Small intestine (tissue), 7 donors: Measurements from ENCODE around the gene SAE1. TPM values are rescaled to one million over a fixed set of nuclear protein-coding genes. Genes with fewer than 3 reads are reported as not detected.

Experiments
- DNase-seq, 2 donors: peaks; one replicate each; pipeline versions ENCODE4 v3.0.0 to v3.0.0-alpha.2; 2013
- FAIRE-seq: peaks from 2 replicates; lab custom pipeline; 2012; peaks lifted over from hg19 to GRCh38; lab: Jason Lieb, UNC
- H3K27ac ChIP-seq, 3 donors: one replicate each; pipeline ENCODE4 v1.5.1; 2013; ENCODE audit warnings: low read length in 2 of 3, mild to moderate bottlenecking in 2 of 3, control low read depth in 1 of 3, inconsistent platforms in 1 of 3, low read depth in 1 of 3, moderate library complexity in 1 of 3
- H3K27me3 ChIP-seq, 3 donors: one replicate each; pipeline ENCODE4 v1.6.1; 2013; ENCODE audit warnings: low read length in 3 of 3, inconsistent platforms in 1 of 3; ENCODE audit not compliant: control insufficient read depth in 3 of 3, insufficient read depth in 3 of 3
- H3K36me3 ChIP-seq, 3 donors: one replicate each; pipeline ENCODE4 v1.6.1; 2013; ENCODE audit warnings: low read length in 3 of 3, inconsistent platforms in 1 of 3, low read depth in 1 of 3, mild to moderate bottlenecking in 1 of 3, moderate library complexity in 1 of 3; ENCODE audit not compliant: control insufficient read depth in 3 of 3, insufficient read depth in 2 of 3
- H3K4me1 ChIP-seq, 3 donors: one replicate each; pipeline ENCODE4 v1.6.1; 2013; ENCODE audit warnings: low read length in 2 of 3, inconsistent platforms in 1 of 3, low read depth in 1 of 3, mild to moderate bottlenecking in 1 of 3, moderate library complexity in 1 of 3; ENCODE audit not compliant: control insufficient read depth in 3 of 3, insufficient read depth in 2 of 3
- H3K4me3 ChIP-seq, 3 donors: one replicate each; pipeline ENCODE4 v1.5.1; 2013; ENCODE audit warnings: low read length in 3 of 3, control low read depth in 1 of 3, inconsistent platforms in 1 of 3, low read depth in 1 of 3, mild to moderate bottlenecking in 1 of 3, moderate library complexity in 1 of 3
- H3K9me3 ChIP-seq, 2 donors: one replicate each; pipeline ENCODE4 v1.6.1; 2013; ENCODE audit warnings: low read depth in 1 of 2, low read length in 1 of 2; ENCODE audit not compliant: control insufficient read depth in 2 of 2, insufficient read depth in 1 of 2
- WGBS, 3 donors: extraction: QIAGEN DNeasy Blood & Tissue Kit; methylation state at CpG; one replicate each; pipeline ENCODE4 v1.1.7; 2013; 5-methylcytosine and 5-hydroxymethylcytosine counted together
- polyA plus RNA-seq, 4 donors: library from polyadenylated mRNA; stranded (reverse) in 3 of 4; unstranded in 1 of 4; fragments of 200-250 nt in 3 of 4; fragments of 120-200 nt in 1 of 4; gene quantifications; one replicate each; pipeline versions ENCODE4 v1.2.1 to v1.2.3, GENCODE V29; 2013
- donor health status: healthy with polysubstance abuse.
- donor health status: control.
- donor health status: control.
- donor health status: Bipolar disorder and iron deficiency.
- donor health status: healthy.

The SAE1 gene
- polyA plus RNA-seq, 4 donors, result 28.6 to 77.5 (median 45.1) TPM

- FAIRE-seq (no peak), DNase-seq (no peak)
- H3K4me3 ChIP-seq, result no peak overlapping the region
- peaks cover 0 to 36% (median 14%) of the 10 kb centered on the region in 3 donors for H3K4me1 ChIP-seq
- H3K27ac ChIP-seq, result no peak overlapping the region
- H3K27me3 ChIP-seq, result no peaks in the 10 kb centered on the region
- peaks cover 9 to 59% (median 15%) of the 10 kb centered on the region in 3 donors for H3K36me3 ChIP-seq
- no peaks in the 10 kb centered on the region for H3K9me3 ChIP-seq
- WGBS, 3 donors, result 58 to 75% (median 65%) methylated on average over 2 of the region's 2 CpGs
Measured at GRCh38 chr19:47153266-47153665, 22.6 kb downstream of the SAE1 start.

GRCh38 chr19:47155148-47155547 lies 24.5 kb downstream of the SAE1 start:
- H3K4me1 ChIP-seq, result peaks cover 0 to 41% (median 14%) of the 10 kb centered on the region in 3 donors
- DNase-seq (no peak), FAIRE-seq (no peak)
- no peaks in the 10 kb centered on the region for H3K9me3 ChIP-seq
- H3K36me3 ChIP-seq, result peaks cover 13 to 59% (median 15%) of the 10 kb centered on the region in 3 donors
- H3K27ac ChIP-seq, result peak overlapping the region in 1 of 3 donors; percentile 40
- no peaks in the 10 kb centered on the region for H3K27me3 ChIP-seq
- no peak overlapping the region for H3K4me3 ChIP-seq
- WGBS, 3 donors, result 59 to 82% (median 75%) methylated on average over 7 of the region's 7 CpGs

- H3K9me3 ChIP-seq, result no peaks in the 10 kb centered on the region
- H3K27ac ChIP-seq, result peak overlapping the region; percentile 22 to 70 (median 61)
- DNase-seq (peak in 1 of 2 donors; percentile 9), FAIRE-seq (no peak)
- H3K4me1 ChIP-seq, result peaks cover 0 to 36% (median 14%) of the 10 kb centered on the region in 3 donors
- WGBS, 3 donors, result 32 to 48% (median 35%) methylated on average over 7 of the region's 7 CpGs
- H3K36me3 ChIP-seq, result peaks cover 10 to 57% (median 11%) of the 10 kb centered on the region in 3 donors
- H3K27me3 ChIP-seq, result no peaks in the 10 kb centered on the region
- H3K4me3 ChIP-seq, result no peak overlapping the region
Measured at GRCh38 chr19:47156861-47157430, 26.3 kb downstream of the SAE1 start.

GRCh38 chr19:47157431-47158321 lies 27.0 kb downstream of the SAE1 start:
- peak; percentile 60 to 68 for DNase-seq

GRCh38 chr19:47158367-47158791 lies 27.7 kb downstream of the SAE1 start:
- Histone ChIP-seq H3K4me3 (no peak overlapping the region), H3K36me3 (peaks cover 7 to 63% (median 10%) of the 10 kb centered on the region in 3 donors), H3K27ac (peak overlapping the region; percentile 57 to 70 (median 61)), H3K4me1 (peaks cover 0 to 26% (median 14%) of the 10 kb centered on the region in 3 donors), H3K27me3 (no peaks in the 10 kb centered on the region), H3K9me3 (no peaks in the 10 kb centered on the region)
- DNase-seq (no peak), FAIRE-seq (no peak)
- 64 to 85% (median 72%) methylated on average over 8 of the region's 8 CpGs for WGBS, 3 donors

More at GRCh38 chr19:47157431-47158321, 27.0 kb downstream of the SAE1 start:
- peaks cover 0 to 31% (median 14%) of the 10 kb centered on the region in 3 donors for H3K4me1 ChIP-seq
- H3K27ac ChIP-seq, result peak overlapping the region; percentile 57 to 70 (median 61)
- H3K36me3 ChIP-seq, result peaks cover 10 to 59% (median 11%) of the 10 kb centered on the region in 3 donors
- 38 to 44% (median 39%) methylated on average over 10 of the region's 10 CpGs for WGBS, 3 donors
- no peaks in the 10 kb centered on the region for H3K9me3 ChIP-seq
- H3K27me3 ChIP-seq, result no peaks in the 10 kb centered on the region
- H3K4me3 ChIP-seq, result no peak overlapping the region
- no peak for FAIRE-seq

- DNase-seq, result peak in 1 of 2 donors; percentile 14
- Histone ChIP-seq H3K27ac (peak overlapping the region in 1 of 3 donors; percentile 70), H3K9me3 (no peaks in the 10 kb centered on the region), H3K4me3 (no peak overlapping the region), H3K27me3 (no peaks in the 10 kb centered on the region), H3K4me1 (peaks cover 0 to 26% (median 14%) of the 10 kb centered on the region in 3 donors), H3K36me3 (peaks cover 5 to 64% (median 10%) of the 10 kb centered on the region in 3 donors)
- FAIRE-seq, result no peak
- WGBS, 3 donors, result 80 to 87% (median 82%) methylated on average over 7 of the region's 7 CpGs
Measured at GRCh38 chr19:47158879-47159503, 28.4 kb downstream of the SAE1 start.

- 71 to 87% (median 82%) methylated on average over 3 of the region's 3 CpGs for WGBS, 3 donors
- Histone ChIP-seq H3K4me1 (peaks cover 0 to 18% (median 8%) of the 10 kb centered on the region in 3 donors), H3K27ac (no peak overlapping the region), H3K27me3 (no peaks in the 10 kb centered on the region), H3K9me3 (no peaks in the 10 kb centered on the region), H3K4me3 (no peak overlapping the region), H3K36me3 (peaks cover 3 to 51% (median 7%) of the 10 kb centered on the region in 3 donors)
- no peak for FAIRE-seq
- no peak for DNase-seq
Measured at GRCh38 chr19:47161876-47162489, 31.3 kb downstream of the SAE1 start.
